ENCODE results near the gene DENND1A.

DNA sequence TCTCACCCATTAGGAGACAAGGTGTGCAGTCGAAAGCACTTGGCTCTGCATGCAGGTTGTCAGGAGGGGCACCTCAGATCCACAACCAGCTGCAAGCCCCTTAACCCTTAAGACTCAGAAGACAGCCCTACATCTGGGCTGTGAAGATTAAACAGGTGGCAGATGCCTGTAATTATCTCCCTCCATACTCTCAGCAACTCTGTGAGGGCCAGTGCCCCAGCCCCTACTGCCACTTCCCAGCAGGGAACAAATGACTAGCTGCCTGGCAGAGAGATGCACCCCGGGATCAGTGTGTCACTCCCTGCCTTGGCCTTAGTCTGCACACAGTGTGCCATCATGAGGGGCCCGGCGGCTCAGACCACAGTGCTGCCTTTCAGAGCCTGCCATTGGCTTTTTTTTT is 532.0 kb downstream of the DENND1A start:
- TF ChIP-seq, protein P1, sequence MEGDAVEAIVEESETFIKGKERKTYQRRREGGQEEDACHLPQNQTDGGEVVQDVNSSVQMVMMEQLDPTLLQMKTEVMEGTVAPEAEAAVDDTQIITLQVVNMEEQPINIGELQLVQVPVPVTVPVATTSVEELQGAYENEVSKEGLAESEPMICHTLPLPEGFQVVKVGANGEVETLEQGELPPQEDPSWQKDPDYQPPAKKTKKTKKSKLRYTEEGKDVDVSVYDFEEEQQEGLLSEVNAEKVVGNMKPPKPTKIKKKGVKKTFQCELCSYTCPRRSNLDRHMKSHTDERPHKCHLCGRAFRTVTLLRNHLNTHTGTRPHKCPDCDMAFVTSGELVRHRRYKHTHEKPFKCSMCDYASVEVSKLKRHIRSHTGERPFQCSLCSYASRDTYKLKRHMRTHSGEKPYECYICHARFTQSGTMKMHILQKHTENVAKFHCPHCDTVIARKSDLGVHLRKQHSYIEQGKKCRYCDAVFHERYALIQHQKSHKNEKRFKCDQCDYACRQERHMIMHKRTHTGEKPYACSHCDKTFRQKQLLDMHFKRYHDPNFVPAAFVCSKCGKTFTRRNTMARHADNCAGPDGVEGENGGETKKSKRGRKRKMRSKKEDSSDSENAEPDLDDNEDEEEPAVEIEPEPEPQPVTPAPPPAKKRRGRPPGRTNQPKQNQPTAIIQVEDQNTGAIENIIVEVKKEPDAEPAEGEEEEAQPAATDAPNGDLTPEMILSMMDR (IDR thresholded peaks at IDR 0.05) = no peak
- no peak for TF ChIP-seq POLR2AphosphoS5 (IDR thresholded peaks at IDR 0.05)
